IPS-15b (cell line): ENCODE measurements around the gene LZTR1.

Experiments
- H3K27me3 ChIP-seq: one replicate; pipeline ENCODE4 v1.6.1; 2013; ENCODE audit warnings: low read length; ENCODE audit not compliant: control insufficient read depth, insufficient read depth
- H3K36me3 ChIP-seq: one replicate; pipeline ENCODE4 v1.6.1; 2013; ENCODE audit warnings: low read length; ENCODE audit not compliant: control insufficient read depth, insufficient read depth
- H3K4me1 ChIP-seq: one replicate; pipeline ENCODE4 v1.6.1; 2013; ENCODE audit warnings: mild to moderate bottlenecking, low read length; ENCODE audit not compliant: control insufficient read depth, insufficient read depth
- H3K4me3 ChIP-seq: one replicate; pipeline ENCODE4 v1.5.1; 2013; ENCODE audit warnings: low read depth, low read length
- H3K9ac ChIP-seq: one replicate; pipeline ENCODE4 v1.6.1; 2013; ENCODE audit warnings: low read depth, mild to moderate bottlenecking, low read length
- H3K9me3 ChIP-seq: one replicate; pipeline ENCODE4 v1.6.1; 2013; ENCODE audit warnings: mild to moderate bottlenecking, low read length; ENCODE audit not compliant: control insufficient read depth, insufficient read depth

The LZTR1 gene

GRCh38 chr22:20953342-20953608, 28.8 kb upstream of the LZTR1 start:
- Histone ChIP-seq H3K27me3 (peaks cover 5% of the 10 kb centered on the region), H3K9me3 (no peaks in the 10 kb centered on the region), H3K4me3 (no peak overlapping the region), H3K36me3 (peaks cover 30% of the 10 kb centered on the region), H3K4me1 (peaks cover 4% of the 10 kb centered on the region), H3K9ac (no peak overlapping the region)

- H3K36me3 ChIP-seq: peaks cover 30% of the 10 kb centered on the region
- H3K4me3 ChIP-seq: no peak overlapping the region
- H3K27me3 ChIP-seq: peaks cover 11% of the 10 kb centered on the region
- no peaks in the 10 kb centered on the region for H3K9me3 ChIP-seq
- H3K9ac ChIP-seq: no peak overlapping the region
- peaks cover 4% of the 10 kb centered on the region for H3K4me1 ChIP-seq
Observed at GRCh38 chr22:20953668-20954500, 28.2 kb upstream of the LZTR1 start.

GRCh38 chr22:20955548-20955947, 26.5 kb upstream of the LZTR1 start:
- peaks cover 24% of the 10 kb centered on the region for H3K36me3 ChIP-seq
- H3K27me3 ChIP-seq: peaks cover 11% of the 10 kb centered on the region
- H3K9me3 ChIP-seq: no peaks in the 10 kb centered on the region
- H3K4me1 ChIP-seq: peaks cover 4% of the 10 kb centered on the region
- no peak overlapping the region for H3K4me3 ChIP-seq
- H3K9ac ChIP-seq: no peak overlapping the region

- Histone ChIP-seq H3K9ac (peak overlapping the region; percentile 70), H3K4me3 (peak overlapping the region; percentile 82), H3K27me3 (peaks cover 11% of the 10 kb centered on the region), H3K36me3 (peaks cover 15% of the 10 kb centered on the region), H3K4me1 (peaks cover 4% of the 10 kb centered on the region), H3K9me3 (no peaks in the 10 kb centered on the region)
Observed at GRCh38 chr22:20956258-20957101, 25.6 kb upstream of the LZTR1 start.

GRCh38 chr22:20957102-20957682, 24.9 kb upstream of the LZTR1 start:
- Histone ChIP-seq H3K9me3 (no peaks in the 10 kb centered on the region), H3K36me3 (peaks cover 12% of the 10 kb centered on the region), H3K4me1 (peaks cover 4% of the 10 kb centered on the region), H3K27me3 (peaks cover 14% of the 10 kb centered on the region), H3K9ac (no peak overlapping the region), H3K4me3 (peak overlapping the region; percentile 82)

- Histone ChIP-seq H3K4me1 (peaks cover 4% of the 10 kb centered on the region), H3K9me3 (no peaks in the 10 kb centered on the region), H3K36me3 (peaks cover 6% of the 10 kb centered on the region), H3K9ac (no peak overlapping the region), H3K4me3 (peak overlapping the region; percentile 82), H3K27me3 (peaks cover 20% of the 10 kb centered on the region)
Observed at GRCh38 chr22:20957683-20958431, 24.2 kb upstream of the LZTR1 start.

- peaks cover 39% of the 10 kb centered on the region for H3K27me3 ChIP-seq
- H3K9ac ChIP-seq: no peak overlapping the region
- H3K4me1 ChIP-seq: peaks cover 7% of the 10 kb centered on the region
- H3K4me3 ChIP-seq: no peak overlapping the region
- no peaks in the 10 kb centered on the region for H3K36me3 ChIP-seq
- H3K9me3 ChIP-seq: no peaks in the 10 kb centered on the region
Observed at GRCh38 chr22:20959578-20960461, 22.3 kb upstream of the LZTR1 start.

- Histone ChIP-seq H3K9ac (no peak overlapping the region), H3K4me3 (no peak overlapping the region), H3K27me3 (peaks cover 44% of the 10 kb centered on the region), H3K36me3 (no peaks in the 10 kb centered on the region), H3K9me3 (no peaks in the 10 kb centered on the region), H3K4me1 (peaks cover 7% of the 10 kb centered on the region)
Observed at GRCh38 chr22:20960609-20961008, 21.5 kb upstream of the LZTR1 start.

- no peaks in the 10 kb centered on the region for H3K36me3 ChIP-seq
- no peak overlapping the region for H3K9ac ChIP-seq
- H3K9me3 ChIP-seq: no peaks in the 10 kb centered on the region
- H3K4me3 ChIP-seq: no peak overlapping the region
- H3K27me3 ChIP-seq: peaks cover 61% of the 10 kb centered on the region
- peaks cover 3% of the 10 kb centered on the region for H3K4me1 ChIP-seq
Observed at GRCh38 chr22:20962491-20962945, 19.6 kb upstream of the LZTR1 start.

- Histone ChIP-seq H3K9me3 (no peaks in the 10 kb centered on the region), H3K4me3 (no peak overlapping the region)
Observed at GRCh38 chr22:20963201-20964052, 18.7 kb upstream of the LZTR1 start.

More at GRCh38 chr22:20963201-20964052, 18.7 kb upstream of the LZTR1 start:
- Histone ChIP-seq H3K36me3 (no peaks in the 10 kb centered on the region), H3K4me1 (peaks cover 7% of the 10 kb centered on the region), H3K27me3 (peaks cover 63% of the 10 kb centered on the region), H3K9ac (no peak overlapping the region)
